Pons (tissue), 1 donor: Measurements from ENCODE around the gene PRKG1.
"Not testable (repeated sequence)": the region's sequence is repeated elsewhere in the genome, so short reads cannot be mapped to it uniquely, and the experiment has no call there.

ENCODE experiments used
- DNase-seq: peaks from one replicate; pipeline ENCODE4 v3.0.0-alpha.2; 2016; ENCODE audit warnings: low spot score

The PRKG1 gene

DNA sequence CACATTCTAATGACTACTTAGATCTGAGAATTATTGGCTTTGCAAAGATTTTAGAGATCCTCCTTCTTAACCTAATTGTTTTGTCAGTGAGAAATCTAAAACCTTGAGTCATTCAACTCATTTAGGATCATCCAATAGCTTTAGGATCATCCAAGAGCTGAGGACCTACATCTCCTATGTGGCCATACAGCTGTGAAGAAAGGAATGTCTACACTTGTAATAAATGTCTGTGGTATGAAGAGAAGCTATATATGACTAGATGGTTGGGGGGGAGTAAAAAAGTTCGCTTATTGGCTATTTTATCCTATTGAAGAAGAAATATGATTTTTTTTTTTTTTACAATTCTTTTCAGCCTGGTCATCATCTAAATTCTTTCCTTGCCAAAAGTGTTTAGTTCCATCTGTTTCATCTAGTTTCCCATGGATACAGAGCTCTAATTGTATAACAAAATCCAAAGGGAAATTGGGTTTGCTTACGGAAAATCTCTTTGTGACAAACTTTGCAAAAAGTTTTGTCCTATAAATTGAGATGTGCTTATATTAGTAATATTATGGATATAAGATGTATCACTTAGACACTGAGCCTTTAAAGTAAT, 196.7 kb downstream of the PRKG1 start:
- DNase-seq: no peak

DNA sequence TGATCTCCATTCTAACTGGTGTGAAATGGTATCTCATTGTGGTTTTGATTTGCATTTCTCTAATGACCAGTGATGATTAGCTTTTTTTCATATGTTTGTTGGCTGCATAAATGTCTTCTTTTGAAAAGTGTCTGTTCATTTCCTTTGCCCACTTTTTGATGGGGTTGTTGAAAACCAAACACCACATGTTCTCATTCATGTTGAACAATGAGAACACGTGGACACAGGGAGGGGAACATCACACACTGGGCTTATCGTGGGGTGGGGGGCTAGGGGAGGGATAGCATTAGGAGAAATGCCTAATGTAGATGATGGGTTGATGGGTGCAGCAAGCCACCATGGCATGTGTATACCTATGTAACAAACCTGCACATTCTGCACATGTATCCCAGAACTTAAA, 197.8 kb downstream of the PRKG1 start:
- not testable (repeated sequence) for DNase-seq

DNA sequence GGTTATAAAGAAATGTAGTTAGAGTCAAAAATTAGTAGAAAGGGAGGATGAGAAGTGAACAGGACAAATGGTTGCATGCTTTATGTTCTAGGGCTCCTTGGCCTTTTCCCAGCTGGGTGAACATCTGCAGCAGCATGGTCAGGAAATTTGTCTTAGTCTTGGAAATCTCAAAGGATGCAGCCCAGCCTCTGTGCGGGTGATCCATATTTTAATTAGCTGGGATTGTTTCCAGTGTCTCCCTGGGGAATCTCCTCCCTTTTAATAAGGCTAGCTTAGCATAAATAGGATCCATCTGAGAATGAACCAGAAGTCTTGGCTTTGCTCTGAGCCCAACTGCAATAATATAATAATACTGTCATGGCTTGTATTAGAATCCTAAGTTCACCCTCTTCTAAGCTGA, 198.3 kb downstream of the PRKG1 start:
- no peak for DNase-seq

DNA sequence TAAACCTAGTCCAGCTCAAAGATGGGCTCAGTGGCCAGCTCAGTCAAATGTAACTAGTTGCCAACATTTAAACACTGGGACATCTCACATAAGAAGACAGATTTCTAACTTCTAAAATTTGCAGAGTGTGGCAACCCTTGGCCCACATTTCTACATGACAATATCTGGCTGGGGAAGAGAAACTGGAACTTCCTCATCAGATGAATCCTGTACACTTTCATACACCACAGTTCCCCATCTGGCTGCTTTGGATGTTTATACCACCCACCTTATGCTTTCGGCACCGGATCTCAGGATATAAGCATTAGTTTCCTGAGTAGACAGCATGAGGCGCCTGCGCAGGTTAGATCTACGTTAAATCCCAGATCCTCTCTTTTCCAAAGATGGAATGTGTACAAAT, 199.3 kb downstream of the PRKG1 start:
- peak; percentile 48 for DNase-seq

DNA sequence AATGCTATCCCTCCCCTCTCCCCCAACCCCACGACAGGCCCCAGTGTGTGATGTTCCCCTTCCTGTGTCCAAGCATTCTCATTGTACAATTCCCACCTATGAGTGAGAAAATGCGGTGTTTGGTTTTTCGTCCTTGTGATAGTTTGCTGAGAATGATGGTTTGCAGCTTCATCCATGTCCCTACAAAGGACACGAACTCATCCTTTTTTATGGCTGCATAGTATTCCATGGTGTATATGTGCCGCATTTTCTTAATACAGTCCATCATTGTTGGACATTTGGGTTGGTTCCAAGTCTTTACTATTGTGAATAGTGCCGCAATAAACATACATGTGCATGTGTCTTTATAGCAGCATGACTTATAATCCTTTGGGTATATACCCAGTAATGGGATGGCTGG, 201.8 kb downstream of the PRKG1 start:
- DNase-seq: not testable (repeated sequence)

DNA sequence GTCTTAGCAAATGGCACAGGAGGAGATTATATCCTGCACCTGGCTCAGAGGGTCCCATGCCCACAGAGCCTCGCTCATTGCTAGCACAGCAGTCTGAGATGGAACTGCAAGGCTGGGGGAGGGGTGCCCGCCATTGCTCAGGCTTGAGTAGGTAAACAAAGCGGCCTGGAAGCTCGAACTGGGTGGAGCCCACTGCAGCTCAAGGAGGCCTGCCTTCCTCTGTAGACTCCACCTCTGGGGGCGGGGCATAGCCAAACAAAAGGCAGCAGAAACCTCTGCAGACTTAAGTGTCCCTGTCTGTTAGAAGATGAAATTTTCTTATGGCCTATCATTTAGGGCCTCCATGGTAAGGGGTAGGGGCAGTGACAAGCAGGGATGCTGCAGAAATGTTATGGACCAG, 207.1 kb downstream of the PRKG1 start:
- DNase-seq: not testable (repeated sequence)

DNA sequence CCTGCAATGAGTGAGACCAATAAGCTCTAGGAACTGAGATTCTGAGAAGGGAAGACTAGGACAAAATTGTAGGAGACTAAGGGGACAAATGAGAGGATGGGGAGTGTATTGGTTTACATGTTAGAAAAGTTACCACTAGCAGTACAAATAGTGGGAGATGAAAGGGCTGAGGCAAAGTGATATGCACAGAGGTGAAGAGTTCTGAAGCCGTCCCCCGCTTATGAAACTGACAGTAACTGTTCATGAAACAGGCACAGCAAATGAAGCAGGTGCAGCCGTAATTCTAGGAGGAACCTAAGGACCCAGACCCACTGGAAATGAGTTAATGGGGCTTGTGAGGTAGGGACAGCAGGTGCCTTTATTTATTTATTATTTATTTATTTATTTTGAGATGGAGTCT, 211.3 kb downstream of the PRKG1 start:
- DNase-seq: no peak

DNA sequence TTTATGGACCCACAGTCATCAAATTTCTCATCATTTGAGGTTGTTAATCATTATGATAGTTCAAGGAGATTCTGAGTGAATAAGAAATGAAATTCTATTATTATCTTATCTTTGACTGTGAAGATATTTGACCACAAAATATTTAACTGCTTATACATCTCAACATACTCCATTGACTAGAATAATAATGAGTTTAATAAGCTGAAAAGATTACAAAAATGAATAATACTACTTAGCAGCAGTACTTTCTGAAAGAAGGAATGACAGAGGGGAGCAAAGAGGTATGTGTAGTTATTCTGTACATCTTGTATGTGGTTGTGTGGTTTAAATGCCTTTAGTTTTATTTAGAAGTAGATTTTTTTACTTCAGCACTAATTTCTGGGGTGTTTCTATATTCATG, 214.2 kb downstream of the PRKG1 start:
- DNase-seq: no peak

DNA sequence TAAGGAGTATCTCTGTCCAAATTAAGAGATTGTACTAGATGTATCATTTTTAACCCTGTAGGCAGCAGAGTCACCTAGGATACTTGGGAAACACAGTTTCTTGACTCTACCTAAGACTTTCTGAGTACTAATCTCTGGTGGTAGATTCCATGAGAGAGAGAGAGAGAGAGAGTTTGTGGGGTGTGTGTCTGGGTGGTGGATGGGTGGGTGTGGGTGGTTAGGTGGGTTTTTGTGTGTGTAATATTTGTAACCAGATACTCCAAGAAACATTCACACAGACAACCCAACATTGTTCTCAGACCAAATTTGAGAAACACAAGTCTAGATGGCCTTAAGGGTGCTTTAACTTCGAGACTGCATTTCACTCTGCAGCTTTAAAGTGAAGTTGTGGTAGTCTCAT, 215.2 kb downstream of the PRKG1 start:
- no peak for DNase-seq

DNA sequence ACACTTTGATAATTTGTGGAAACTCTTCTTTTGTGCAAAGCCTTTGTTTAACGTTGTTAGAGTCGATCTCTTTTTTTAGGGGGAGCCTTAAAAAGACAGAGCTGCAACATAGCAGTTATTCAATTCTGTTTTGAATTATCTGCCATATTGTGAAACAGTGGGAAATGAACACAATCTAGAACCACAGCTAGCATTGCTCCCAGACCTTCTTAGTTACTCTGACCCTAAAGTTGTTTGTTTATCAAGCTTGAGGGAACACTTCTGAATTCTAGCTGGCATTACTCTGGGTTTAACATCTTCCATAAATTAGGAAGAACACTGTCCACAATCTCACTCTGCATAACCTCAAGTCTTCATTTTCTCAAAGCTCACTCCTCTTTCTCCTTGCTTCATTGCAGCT, 217.7 kb downstream of the PRKG1 start:
- no peak for DNase-seq

DNA sequence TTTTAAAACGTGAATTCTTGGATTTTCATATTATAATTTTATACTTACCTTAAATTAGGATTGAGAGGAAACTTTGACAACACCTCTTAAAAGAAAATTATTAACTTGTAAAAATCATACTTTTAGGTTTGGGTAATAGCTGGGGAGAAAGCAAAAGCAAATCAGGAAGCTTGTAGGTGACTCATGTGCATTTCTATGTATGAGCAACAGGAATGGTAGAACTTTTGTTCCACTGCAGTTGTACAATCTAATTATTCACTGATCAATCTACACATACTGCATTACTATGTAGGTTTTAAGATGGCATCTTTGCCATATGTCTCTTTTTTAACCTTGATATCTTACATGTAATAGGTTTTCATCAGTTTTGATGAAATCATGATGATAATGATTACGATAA, 223.2 kb downstream of the PRKG1 start:
- no peak for DNase-seq

DNA sequence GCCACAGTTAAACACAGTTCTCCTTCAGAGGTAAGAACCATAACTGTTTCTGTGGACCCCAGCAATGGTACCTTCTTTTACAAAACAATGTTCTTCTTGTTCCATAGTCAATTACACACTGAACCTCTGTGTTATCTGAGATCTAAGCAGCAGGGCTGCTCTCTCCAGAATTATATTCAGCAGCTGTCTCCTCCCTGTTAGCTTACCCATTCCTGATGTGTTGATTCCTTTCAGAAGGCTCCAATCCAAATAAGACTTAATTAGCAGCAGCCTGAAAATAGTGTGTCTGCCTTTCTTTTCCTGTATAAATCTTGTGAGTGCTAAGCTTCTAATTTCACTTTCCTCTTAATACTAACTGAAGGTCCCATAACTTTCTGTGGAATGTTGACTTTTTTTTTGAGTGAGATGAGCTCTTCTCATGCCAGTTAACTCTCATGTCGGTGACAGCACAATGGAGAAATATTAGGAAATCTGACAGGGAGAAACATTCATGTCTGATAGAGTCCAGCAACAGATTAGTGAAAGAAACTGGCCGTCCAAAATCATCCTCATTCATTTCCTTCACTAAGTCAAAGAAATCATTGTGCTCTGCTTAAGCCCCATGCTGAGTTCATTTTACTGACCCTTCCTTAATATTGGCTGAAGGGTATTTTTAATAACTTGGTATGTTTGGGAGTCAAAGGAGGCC, 226.5 kb downstream of the PRKG1 start:
- peak; percentile 17 for DNase-seq

DNA sequence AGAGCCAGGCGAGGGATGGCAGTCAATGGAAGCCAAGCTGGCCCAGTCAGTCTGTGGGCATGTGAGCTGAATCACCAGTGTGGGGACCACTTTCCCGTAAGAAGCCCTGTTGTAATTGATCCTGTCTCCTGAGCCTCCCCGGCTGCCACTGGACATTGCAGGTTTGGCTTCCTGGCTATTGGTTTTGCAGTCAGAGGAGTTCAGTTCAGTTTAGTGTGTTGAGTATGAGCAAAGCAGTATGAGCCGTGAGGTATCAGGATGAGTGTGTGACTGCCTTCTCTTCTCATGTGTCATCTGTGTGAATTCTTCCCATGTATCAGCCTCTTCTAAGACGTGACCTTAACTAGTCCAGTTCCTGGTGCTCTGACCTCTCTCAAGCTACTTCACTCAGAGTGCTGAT, 227.4 kb downstream of the PRKG1 start:
- DNase-seq: no peak

DNA sequence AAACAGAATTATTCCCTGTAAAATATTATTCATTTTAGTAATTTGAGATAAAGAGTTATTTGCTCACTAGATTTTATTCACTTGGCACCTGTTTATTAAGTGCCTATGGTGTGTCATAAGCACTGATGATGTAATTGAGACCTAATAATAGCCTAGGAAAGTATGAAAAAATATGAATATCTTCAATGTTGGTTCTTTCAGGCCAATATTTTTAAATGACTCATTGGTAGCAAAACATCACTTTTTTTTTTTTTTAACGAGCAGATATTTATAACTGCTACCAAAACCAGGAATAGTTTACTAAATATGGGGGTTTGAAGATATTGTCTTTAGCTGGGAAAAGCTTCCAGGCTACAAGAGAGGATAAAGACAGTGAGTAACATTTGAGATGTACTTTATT, 228.0 kb downstream of the PRKG1 start:
- DNase-seq: no peak

DNA sequence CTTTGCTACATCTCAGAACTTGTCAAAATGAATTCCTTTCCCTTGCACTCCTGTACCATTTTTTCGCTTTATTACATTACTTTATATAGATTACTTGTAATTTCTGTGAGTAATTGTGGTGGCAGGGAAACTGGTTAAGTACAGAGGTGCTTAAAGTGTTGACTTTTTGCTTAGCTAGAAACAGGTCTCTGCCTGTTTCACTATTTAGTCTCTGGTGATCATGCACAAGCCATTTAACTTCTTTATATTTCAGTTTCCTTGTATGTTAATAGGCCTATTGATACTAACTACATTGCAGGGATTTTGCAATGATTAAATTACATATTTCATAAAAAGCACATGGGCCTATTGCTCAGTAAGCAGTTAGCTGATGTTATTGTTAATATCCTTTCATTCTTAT, 233.8 kb downstream of the PRKG1 start:
- no peak for DNase-seq

DNA sequence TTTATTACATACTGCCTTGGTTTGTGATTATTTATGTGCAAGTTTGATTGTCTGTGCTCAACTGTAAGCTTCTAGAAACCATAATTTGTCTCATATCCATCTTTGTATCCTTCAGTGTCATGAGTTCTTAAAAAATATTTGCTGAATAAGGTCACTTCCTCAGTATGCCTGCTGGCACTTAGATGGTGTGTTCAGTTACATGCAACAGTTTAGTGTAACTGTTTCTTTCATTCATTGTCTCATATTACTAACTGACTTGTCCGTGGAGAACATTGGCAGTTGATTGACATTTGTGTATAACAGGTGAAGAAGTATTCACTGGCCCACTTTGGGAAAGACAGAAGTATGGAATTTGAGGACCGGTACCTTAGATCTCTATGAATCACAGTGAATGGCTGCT, 236.9 kb downstream of the PRKG1 start:
- DNase-seq: no peak

DNA sequence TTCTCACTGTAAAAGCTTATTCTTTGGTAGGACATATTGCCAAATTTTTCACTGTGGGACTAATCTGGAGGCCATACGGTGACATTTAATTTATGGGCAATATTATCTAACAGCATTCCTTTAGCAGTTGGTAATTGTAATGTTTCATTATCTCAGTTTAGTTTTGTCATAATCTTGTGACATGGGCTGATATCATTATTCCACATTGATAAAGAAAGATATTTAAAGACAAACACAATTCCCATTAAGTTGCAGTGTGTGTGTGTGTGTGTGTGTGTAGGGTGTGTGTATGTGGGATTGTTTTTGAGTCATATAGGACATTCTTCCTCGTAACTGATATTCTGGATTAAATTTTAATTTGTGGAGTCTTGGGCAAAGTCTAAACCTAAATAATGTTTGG, 238.5 kb downstream of the PRKG1 start:
- no peak for DNase-seq

DNA sequence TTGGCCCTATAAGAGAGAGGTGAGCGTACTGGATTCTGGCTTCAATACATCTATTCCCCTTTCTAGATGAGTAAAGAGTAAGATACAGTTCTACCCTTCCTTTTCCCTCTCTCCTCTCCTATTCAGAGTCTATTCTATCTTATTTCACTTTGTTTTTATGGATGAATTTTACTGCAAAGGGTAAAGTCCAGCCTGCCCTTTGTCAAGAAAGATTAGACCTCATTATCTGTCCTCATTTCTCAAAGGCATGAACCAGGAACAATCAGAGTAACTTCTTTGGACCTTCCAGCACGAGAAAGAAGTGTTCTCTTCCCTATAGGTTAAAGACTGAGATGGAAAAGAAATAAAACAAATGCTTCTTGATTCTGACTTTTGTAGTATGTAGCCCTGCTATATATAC, 239.0 kb downstream of the PRKG1 start:
- no peak for DNase-seq

DNA sequence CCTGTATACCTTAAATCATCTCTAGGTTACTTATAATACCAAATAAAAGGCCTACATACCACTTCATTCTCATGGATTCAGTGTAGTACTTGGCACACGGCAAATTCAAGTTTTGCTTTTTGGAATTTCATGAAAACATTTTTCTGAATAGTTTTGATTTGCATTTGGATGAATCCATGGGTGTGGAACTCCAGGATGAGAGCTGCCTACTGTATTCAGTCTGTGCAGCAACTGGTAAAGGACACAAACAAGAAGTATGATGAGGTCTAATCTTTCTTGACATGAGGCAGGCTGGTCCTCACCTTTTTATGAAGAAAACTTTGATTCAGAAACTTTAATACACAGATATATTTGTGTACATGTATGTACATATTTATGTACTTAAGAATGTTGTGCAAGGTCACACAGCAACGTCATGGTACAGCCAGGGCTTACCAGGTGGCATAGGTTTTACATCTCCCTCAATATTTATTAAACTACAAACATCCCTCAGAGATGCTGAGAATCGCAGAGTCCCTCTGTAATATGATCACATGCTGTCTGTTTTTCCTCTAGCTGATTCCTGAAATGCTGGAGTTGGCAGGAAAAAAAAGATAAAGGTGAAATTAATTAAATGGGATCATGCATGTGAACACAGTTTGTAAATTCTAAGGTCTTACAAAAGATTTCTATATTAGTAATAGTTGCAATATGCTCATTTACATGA, 239.6 kb downstream of the PRKG1 start:
- no peak for DNase-seq

DNA sequence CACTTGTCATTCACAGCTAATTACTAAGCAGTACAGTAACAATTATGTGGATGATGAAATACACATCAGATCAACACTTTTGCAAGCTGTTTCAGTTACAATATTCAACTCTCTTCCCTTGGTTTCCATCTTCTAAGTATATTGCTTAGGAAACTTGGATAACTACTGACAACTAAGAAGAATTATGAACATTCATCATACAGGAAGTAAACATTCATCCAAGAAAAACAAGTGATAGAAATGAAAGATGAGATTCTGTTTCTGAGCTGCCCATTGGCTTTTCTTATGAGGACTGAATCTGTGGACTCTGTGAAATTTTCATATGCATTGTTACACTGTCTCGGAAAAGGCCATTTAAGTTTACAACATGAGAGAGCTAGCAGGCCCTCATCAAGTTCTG, 240.2 kb downstream of the PRKG1 start:
- DNase-seq: no peak

DNA sequence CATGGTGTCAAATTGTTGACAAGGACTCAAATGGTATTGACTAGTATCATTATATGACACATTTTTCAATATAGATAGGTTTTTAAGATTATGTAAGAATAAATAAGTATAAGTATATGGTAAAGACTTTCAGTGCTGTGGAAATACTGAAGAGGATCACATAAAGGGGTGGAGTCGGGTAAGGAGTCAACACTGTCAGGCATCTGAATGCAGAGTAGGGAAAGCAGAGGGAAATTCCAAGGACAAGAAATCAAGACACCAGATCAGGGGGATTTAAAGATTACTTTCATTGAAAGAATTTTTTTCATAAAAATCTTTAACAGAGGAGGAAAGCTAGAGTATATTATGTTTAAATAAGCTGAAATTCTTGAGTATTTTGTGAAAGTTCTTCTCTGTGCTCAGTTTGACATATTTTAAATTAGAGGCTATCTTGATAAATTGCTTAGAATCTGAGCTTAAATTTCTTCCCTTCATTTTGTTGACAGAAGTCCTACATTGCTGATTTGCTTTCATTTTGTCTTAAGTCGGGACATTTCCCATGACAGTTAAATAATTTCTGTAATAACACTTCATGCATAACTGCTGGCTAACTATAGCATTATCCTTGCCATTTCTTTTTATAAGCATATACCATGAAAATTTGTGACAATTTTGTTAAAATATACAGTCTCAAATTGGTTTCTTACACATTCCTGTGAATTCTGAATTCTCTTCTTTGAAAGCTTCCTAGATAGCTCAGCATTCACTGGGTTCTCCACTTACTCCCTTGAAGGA, 244.3 kb downstream of the PRKG1 start:
- DNase-seq: no peak

DNA sequence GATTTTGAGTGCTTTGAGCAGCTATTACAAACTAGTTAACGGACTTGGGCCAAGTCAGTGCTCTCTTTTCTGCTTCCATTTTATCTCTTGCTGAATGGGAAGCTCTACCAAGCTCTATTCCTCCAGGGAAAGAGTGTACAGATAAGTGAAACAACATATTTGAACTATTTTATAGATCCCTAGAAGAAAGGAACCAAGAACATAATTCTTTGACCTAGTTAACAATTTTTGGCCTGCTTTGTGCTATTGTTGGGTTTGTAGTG, 244.8 kb downstream of the PRKG1 start:
- no peak for DNase-seq

DNA sequence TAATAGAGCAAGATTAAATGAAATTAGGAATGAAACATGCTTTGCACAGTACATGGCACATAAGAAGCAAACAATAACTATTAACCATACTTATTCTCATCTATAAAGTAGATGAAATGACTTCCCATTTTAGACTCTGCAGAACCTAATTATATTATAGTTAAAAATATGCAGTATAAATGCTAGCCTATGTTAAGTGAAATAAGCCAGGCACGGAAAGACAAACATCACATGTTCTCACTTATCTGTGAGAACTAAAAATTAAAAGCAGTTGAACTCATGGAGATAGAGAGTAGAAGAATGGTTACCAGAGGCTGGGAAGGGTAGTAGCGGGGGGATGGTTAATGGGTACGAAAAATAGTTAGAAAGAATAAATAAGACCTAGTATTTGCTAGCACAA, 247.0 kb downstream of the PRKG1 start:
- DNase-seq: no peak
